WTC11 (cell line): ENCODE results near the gene DPP8. TPM values are rescaled to one million over a fixed set of nuclear protein-coding genes. Genes with fewer than 3 reads are reported as not detected.
A peak's percentile ranks its signal among the peaks of the same experiment; 100 is the strongest.

Experiments
- ATAC-seq: fragments of 200-7000 bp; cut with Tn5 transposase; 2 replicates; pipeline ENCODE4 v1.10.0; 2021; ENCODE audit warnings: mild to moderate bottlenecking, moderate library complexity
- CTCF ChIA-PET: fragments of 300-600 bp; sonication (Branson Sonifier 250); formaldehyde crosslinking; loops from one replicate; lab custom pipeline; 2021; ENCODE audit warnings: antibody characterized with exemption; lab: Charles Lee
- POLR2A ChIA-PET: fragments of 350-600 bp; sonication (Branson Sonifier 250); formaldehyde crosslinking; loops from one replicate; lab custom pipeline; 2021; ENCODE audit warnings: antibody characterized with exemption; lab: Charles Lee
- DNase-seq: peaks from one replicate; pipeline ENCODE4 v3.0.0; 2021; ENCODE audit warnings: low spot score
- H3K27ac Mint-ChIP-seq: 2 replicates; pipeline ENCODE4 v1.8.0; 2021; ENCODE audit warnings: mixed read lengths
- H3K27me3 Mint-ChIP-seq: 2 replicates; pipeline ENCODE4 v1.8.0; 2021; ENCODE audit warnings: low read depth, mild to moderate bottlenecking, moderate library complexity, mixed read lengths
- H3K36me3 Mint-ChIP-seq: 2 replicates; pipeline ENCODE4 v1.8.0; 2021; ENCODE audit warnings: mixed read lengths
- H3K4me1 Mint-ChIP-seq: 2 replicates; pipeline ENCODE4 v1.8.0; 2022; ENCODE audit warnings: mixed read lengths
- H3K4me3 Mint-ChIP-seq: 2 replicates; pipeline ENCODE4 v1.8.0; 2021; ENCODE audit warnings: mild to moderate bottlenecking, moderate library complexity, mixed read lengths
- H3K9me3 Mint-ChIP-seq: 2 replicates; pipeline ENCODE4 v1.8.0; 2021; ENCODE audit warnings: mixed read lengths
- AR ChIP-seq: fragments of 250-450 bp; sonication (Bioruptor Pico); IDR thresholded peaks from 2 replicates; pipeline ENCODE4 v1.9.0; 2021; ENCODE audit warnings: mild to moderate bottlenecking
- CREM ChIP-seq: sonication (generic); formaldehyde crosslinking; IDR thresholded peaks from 2 replicates; pipeline ENCODE4 v1.8.1; 2022; ENCODE audit warnings: mild to moderate bottlenecking, missing genetic modification reagents, moderate library complexity
- E2F1 ChIP-seq: sonication (generic); formaldehyde crosslinking; IDR thresholded peaks from 2 replicates; pipeline ENCODE4 v1.8.0; 2022; ENCODE audit warnings: mild to moderate bottlenecking, missing genetic modification reagents
- ELF4 ChIP-seq: sonication (generic); formaldehyde crosslinking; IDR thresholded peaks from 2 replicates; pipeline ENCODE4 v1.8.1; 2022; ENCODE audit warnings: low read depth, mild to moderate bottlenecking, moderate library complexity, missing genetic modification reagents
- EMX1 ChIP-seq: fragments of 250-450 bp; sonication (Bioruptor Pico); IDR thresholded peaks from 2 replicates; pipeline ENCODE4 v1.8.0; 2021; ENCODE audit warnings: mild to moderate bottlenecking
- ESRRA ChIP-seq: sonication (generic); formaldehyde crosslinking; IDR thresholded peaks from 2 replicates; pipeline ENCODE4 v1.8.1; 2022; ENCODE audit warnings: mild to moderate bottlenecking, missing genetic modification reagents, borderline replicate concordance
- FOXJ3 ChIP-seq: sonication (generic); formaldehyde crosslinking; IDR thresholded peaks from 2 replicates; pipeline ENCODE4 v1.9.0; 2021; ENCODE audit warnings: missing genetic modification reagents, mild to moderate bottlenecking, borderline replicate concordance
- FOXK1 ChIP-seq: sonication (generic); formaldehyde crosslinking; IDR thresholded peaks from 2 replicates; pipeline ENCODE4 v1.8.0; 2022; ENCODE audit warnings: mild to moderate bottlenecking, moderate library complexity, missing genetic modification reagents
- GRHL2 ChIP-seq: fragments of 250-450 bp; sonication (Bioruptor Pico); IDR thresholded peaks from 2 replicates; pipeline ENCODE4 v1.8.0; 2022; ENCODE audit warnings: mild to moderate bottlenecking, moderate library complexity; ENCODE audit not compliant: insufficient replicate concordance, severe bottlenecking
- IRF1 ChIP-seq: sonication (generic); formaldehyde crosslinking; IDR thresholded peaks from 2 replicates; pipeline ENCODE4 v1.8.0; 2023; ENCODE audit warnings: missing genetic modification reagents
- MXD4 ChIP-seq: fragments of 250-450 bp; sonication (Bioruptor Pico); IDR thresholded peaks from 2 replicates; pipeline ENCODE4 v1.8.0; 2021; ENCODE audit warnings: mild to moderate bottlenecking, moderate library complexity, borderline replicate concordance
- NR1H2 ChIP-seq: sonication (generic); formaldehyde crosslinking; IDR thresholded peaks from 2 replicates; pipeline ENCODE4 v1.9.0; 2021; ENCODE audit warnings: mild to moderate bottlenecking, moderate library complexity, missing genetic modification reagents
- OVOL2 ChIP-seq: fragments of 250-450 bp; sonication (Bioruptor Pico); IDR thresholded peaks from 2 replicates; pipeline ENCODE4 v1.9.0; 2021; ENCODE audit warnings: mild to moderate bottlenecking, borderline replicate concordance
- PRDM15 ChIP-seq: sonication (generic); formaldehyde crosslinking; IDR thresholded peaks from 2 replicates; pipeline ENCODE4 v1.8.0; 2022; ENCODE audit warnings: missing genetic modification reagents
- PREB ChIP-seq: sonication (generic); formaldehyde crosslinking; IDR thresholded peaks from 2 replicates; pipeline ENCODE4 v1.8.1; 2022; ENCODE audit warnings: mild to moderate bottlenecking, missing genetic modification reagents, moderate library complexity, borderline replicate concordance
- RORB ChIP-seq: fragments of 250-450 bp; sonication (Bioruptor Pico); IDR thresholded peaks from 2 replicates; pipeline ENCODE4 v1.9.0; 2021; ENCODE audit warnings: mild to moderate bottlenecking
- SMAD4 ChIP-seq: sonication (generic); formaldehyde crosslinking; IDR thresholded peaks from 2 replicates; pipeline ENCODE4 v1.8.0; 2022; ENCODE audit warnings: mild to moderate bottlenecking, missing genetic modification reagents
- ZBTB21 ChIP-seq: sonication (generic); formaldehyde crosslinking; IDR thresholded peaks from 2 replicates; pipeline ENCODE4 v1.8.1; 2023; ENCODE audit warnings: mild to moderate bottlenecking, missing genetic modification reagents, borderline replicate concordance
- ZNF263 ChIP-seq: sonication (generic); formaldehyde crosslinking; IDR thresholded peaks from 2 replicates; pipeline ENCODE4 v1.8.1; 2022; ENCODE audit warnings: low read depth, mild to moderate bottlenecking, moderate library complexity, missing genetic modification reagents
- ZNF317 ChIP-seq: sonication (generic); formaldehyde crosslinking; IDR thresholded peaks from 2 replicates; pipeline ENCODE4 v1.8.1; 2023; ENCODE audit warnings: low read depth, mild to moderate bottlenecking, moderate library complexity, missing genetic modification reagents, borderline replicate concordance
- ZNF396 ChIP-seq: fragments of 250-450 bp; sonication (Bioruptor Pico); IDR thresholded peaks from 2 replicates; pipeline ENCODE4 v1.8.0; 2021; ENCODE audit warnings: mild to moderate bottlenecking, moderate library complexity, borderline replicate concordance
- ZNF416 ChIP-seq: fragments of 250-450 bp; sonication (Bioruptor Pico); IDR thresholded peaks from 2 replicates; pipeline ENCODE4 v1.9.0; 2021; ENCODE audit warnings: mild to moderate bottlenecking, inconsistent platforms
- ZNF423 ChIP-seq: fragments of 250-450 bp; sonication (Bioruptor Pico); IDR thresholded peaks from 2 replicates; pipeline ENCODE4 v2.1.2; 2022; ENCODE audit warnings: mild to moderate bottlenecking, moderate library complexity
- total RNA-seq: library from RNA; stranded (reverse); gene quantifications from 3 replicates; pipeline ENCODE4 v1.2.3, GENCODE V29; 2021

The DPP8 gene
- total RNA-seq, 1 experiment from 2014 or later = 31.9 TPM

GRCh38 chr15:65509321-65509720, 8.2 kb downstream of the DPP8 start:
- ChIA-PET CTCF (no interaction called here), POLR2A (no interaction called here)
- H3K36me3 Mint-ChIP-seq = peaks cover 23% of the 10 kb centered on the region

GRCh38 chr15:65494076-65494475, 23.4 kb downstream of the DPP8 start:
- CTCF ChIA-PET = no interaction called here
- H3K4me1 Mint-ChIP-seq = no peaks in the 10 kb centered on the region
- no peak overlapping the region for H3K4me3 Mint-ChIP-seq
- no peaks in the 10 kb centered on the region for H3K9me3 Mint-ChIP-seq
- ATAC-seq = no peak
- no peak for TF ChIP-seq RORB
- TF ChIP-seq SMAD4 = no peak
- no peak for TF ChIP-seq ZNF416 (CRISPR knock-in tag)
- no peak for TF ChIP-seq ZNF317
- H3K27ac Mint-ChIP-seq = no peak overlapping the region
- no peak for DNase-seq
- POLR2A ChIA-PET = no interaction called here
- H3K36me3 Mint-ChIP-seq = peaks cover 50% of the 10 kb centered on the region
- H3K27me3 Mint-ChIP-seq = no peaks in the 10 kb centered on the region

More at GRCh38 chr15:65509321-65509720, 8.2 kb downstream of the DPP8 start:
- DNase-seq = no peak
- TF ChIP-seq MXD4 (CRISPR knock-in tag) (no peak), EMX1 (no peak), FOXJ3 (CRISPR knock-in tag) (no peak), IRF1 (CRISPR knock-in tag) (no peak), SMAD4 (no peak), ZNF263 (CRISPR knock-in tag) (no peak), PRDM15 (CRISPR knock-in tag) (no peak), CREM (CRISPR knock-in tag) (no peak), E2F1 (CRISPR knock-in tag) (no peak), FOXK1 (no peak), AR (CRISPR knock-in tag) (no peak)
- Mint-ChIP-seq H3K4me3 (no peak overlapping the region), H3K9me3 (no peaks in the 10 kb centered on the region), H3K27ac (0 out of 2 replicates have a peak overlapping the region, but pooled peaks have one; percentile 37), H3K4me1 (no peaks in the 10 kb centered on the region), H3K27me3 (no peaks in the 10 kb centered on the region)
- ATAC-seq = no peak

GRCh38 chr15:65484876-65485275, 32.6 kb downstream of the DPP8 start:
- DNase-seq (no peak), ATAC-seq (no peak)
- CTCF ChIA-PET = interaction anchor here (0.7 kb wide), 1 partner anchor 83 kb away, joined by 4 read pairs; no protein-coding TSS in a partner anchor
- TF ChIP-seq CREM (CRISPR knock-in tag) (no peak), ZNF416 (CRISPR knock-in tag) (no peak), NR1H2 (no peak), OVOL2 (no peak), ESRRA (CRISPR knock-in tag) (no peak), ELF4 (CRISPR knock-in tag) (no peak), GRHL2 (CRISPR knock-in tag) (no peak), ZBTB21 (CRISPR knock-in tag) (no peak), ZNF396 (CRISPR knock-in tag) (no peak), ZNF423 (CRISPR knock-in tag) (no peak), PREB (CRISPR knock-in tag) (no peak)
- Mint-ChIP-seq H3K9me3 (no peaks in the 10 kb centered on the region), H3K27me3 (no peaks in the 10 kb centered on the region), H3K27ac (no peak overlapping the region), H3K4me1 (no peaks in the 10 kb centered on the region), H3K36me3 (peaks cover 56% of the 10 kb centered on the region), H3K4me3 (no peak overlapping the region)
- POLR2A ChIA-PET = no interaction called here
